KBM-7 (cell line): ENCODE results near the gene MANBA.

Experiments used
- DNase-seq: peaks from one replicate; pipeline ENCODE4 v3.0.0-alpha.2; 2015
- in situ Hi-C: fragments of 300-500 bp; cut with MboI; formaldehyde crosslinking; loops from 2 replicates; pipeline ENCODE4 v1.14.3; 2020; ENCODE audit warnings: low sequenced_read_pairs, low pct_unique_long_range_greater_than_20kb, mixed read lengths

Gene MANBA

DNA sequence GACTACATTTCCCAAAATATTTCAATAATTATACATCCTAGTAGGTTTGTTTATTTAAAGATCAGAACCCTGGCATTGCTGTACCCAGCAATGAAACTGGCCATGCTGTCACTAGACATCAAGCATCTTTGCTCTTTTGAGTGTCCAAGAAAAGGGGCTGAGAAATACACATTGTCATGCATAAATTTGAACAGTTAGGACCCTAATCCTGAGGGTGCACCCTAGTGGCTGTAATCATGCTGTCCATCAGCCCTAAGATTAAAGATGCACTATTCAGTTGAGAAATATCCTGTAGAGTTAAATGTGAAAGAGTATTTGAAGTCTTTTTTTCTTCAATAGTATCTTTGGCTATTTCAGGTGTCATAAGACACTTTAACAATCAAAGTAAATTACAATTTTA is 150.8 kb downstream of the MANBA start:
- peak; percentile 19 for DNase-seq
- in situ Hi-C loops, result loop anchor here (25.0 kb wide), 2 partner anchors 173 to 477 kb away; partner anchors contain the start of genes BDH2 and SLC9B2

DNA sequence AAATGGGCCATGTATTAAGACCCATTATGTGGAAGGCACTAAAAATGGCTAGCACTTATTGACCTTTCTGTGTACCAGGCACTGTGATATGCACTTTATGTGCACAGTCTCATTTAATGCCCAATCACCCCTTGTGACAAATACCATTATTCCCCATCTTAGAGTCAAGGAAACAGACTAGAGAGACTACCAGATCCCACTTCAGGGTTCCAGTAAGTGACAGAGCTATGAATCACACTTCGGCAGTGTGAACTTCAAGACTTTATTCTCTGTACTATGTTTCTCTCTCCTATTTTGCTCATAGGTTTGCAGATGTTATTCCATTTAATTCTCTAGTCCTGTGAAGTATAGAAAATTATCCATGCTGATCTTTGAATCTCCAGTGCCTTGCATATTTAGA is 152.6 kb downstream of the MANBA start:
- in situ Hi-C loops, result loop anchor here (25.0 kb wide), 2 partner anchors 171 to 479 kb away; partner anchors contain the start of genes BDH2 and SLC9B2
- DNase-seq, result no peak

DNA sequence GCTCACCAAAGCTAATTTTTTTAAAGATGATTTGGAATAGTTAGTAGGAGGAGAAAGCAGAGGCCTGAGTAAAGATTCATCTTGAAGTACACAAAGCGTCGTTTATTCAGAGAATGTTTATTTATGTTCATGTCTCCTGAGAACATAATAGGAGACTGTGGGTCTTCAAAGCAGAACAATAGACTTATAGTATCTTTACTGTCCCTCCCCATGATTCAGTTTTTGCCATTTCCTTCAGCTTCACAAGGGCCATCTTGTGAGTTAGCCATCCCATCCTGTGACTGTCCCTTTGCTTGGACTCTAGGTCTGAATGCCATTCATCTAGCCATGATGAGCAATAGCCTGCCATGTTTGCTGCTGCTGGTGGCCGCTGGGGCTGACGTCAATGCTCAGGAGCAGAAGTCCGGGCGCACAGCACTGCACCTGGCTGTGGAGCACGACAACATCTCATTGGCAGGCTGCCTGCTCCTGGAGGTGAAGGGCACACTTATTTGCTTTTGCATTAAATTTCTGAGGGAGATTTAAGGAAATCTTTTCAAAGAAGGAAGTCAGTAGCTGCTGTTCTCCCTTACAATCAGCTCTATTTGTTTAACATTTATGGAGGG is 153.8 kb downstream of the MANBA start:
- in situ Hi-C loops, result loop anchor here (25.0 kb wide), 2 partner anchors 170 to 480 kb away; partner anchors contain the start of genes BDH2 and SLC9B2
- no peak for DNase-seq

DNA sequence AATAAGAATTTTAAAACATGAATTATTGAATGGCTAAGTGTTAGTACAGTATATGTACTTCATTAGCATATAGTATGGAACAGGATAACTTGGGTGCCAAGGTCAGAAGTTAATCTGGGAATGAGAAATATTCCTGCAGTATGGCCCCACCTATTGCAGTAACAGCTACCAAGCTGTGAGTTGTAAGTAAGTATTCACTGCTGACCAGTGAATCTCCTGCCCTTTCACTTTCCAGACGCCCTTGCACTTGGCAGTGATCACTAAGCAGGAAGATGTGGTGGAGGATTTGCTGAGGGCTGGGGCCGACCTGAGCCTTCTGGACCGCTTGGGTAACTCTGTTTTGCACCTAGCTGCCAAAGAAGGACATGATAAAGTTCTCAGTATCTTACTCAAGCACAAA is 154.5 kb downstream of the MANBA start:
- in situ Hi-C loops, result loop anchor here (25.0 kb wide), 2 partner anchors 169 to 481 kb away; partner anchors contain the start of genes BDH2 and SLC9B2
- DNase-seq, result no peak

DNA sequence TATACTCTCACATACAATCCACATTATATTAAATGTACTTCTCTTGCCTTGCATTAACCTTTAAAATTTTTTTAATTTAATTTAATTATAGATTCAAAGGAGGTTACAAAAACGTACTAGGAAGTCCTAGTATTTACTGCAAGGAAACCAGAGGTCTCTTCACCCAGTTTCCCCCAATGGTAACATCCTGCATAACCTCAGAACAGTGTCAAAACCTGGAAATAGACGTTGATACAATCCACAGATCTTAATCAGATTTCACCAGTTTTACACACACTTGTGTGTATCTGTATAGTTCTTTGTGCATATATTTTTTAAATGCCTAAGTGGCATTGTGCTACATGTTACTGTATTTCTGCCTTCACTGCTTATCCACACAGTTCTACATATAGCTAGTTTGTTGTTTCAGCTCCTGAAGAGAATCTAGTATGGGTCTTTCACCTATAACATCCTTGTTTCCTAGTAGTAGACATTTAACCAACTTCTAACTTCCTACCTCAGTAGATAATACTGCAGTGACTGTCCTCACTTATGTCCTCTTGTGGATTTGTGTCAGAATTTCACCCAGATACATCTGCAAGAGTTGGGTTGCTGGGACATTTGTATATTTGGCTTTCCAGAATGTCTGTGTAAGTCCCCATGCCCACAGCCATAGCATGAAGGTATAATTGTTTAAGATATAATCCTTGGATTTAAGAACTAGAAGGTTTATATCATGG is 156.4 kb downstream of the MANBA start:
- DNase-seq, result no peak
- in situ Hi-C loops, result loop anchor here (25.0 kb wide), 2 partner anchors 167 to 483 kb away; partner anchors contain the start of genes BDH2 and SLC9B2

DNA sequence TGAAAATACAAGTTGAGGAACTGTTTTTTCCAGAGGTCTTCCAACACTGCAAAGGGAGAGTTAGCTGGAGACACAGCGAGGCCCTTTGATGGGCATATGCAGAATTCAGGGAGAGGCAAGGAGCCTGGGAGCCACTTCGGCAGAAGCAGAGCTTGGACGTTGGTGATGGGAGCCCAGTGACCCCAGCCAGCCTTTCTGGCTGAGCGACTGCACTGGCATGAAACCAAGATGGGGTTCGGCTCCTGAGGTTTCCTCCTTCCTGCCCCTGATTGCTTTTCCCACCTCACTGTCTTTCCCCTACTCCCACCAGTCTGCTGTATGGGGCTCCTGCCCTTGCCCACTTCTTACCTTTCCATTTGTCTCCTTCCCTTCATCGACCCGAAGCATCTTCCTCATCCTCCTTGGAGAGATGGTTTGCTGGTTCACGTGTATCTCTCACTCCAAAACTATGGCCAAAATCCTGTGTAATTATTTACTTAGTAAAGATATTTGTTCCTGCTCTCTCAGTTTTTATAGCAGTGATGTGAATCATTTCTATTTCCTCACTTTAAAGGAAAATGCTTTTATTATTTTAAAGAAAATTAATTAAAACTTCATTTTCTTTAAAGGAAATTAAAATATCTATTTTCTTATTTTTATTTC is 159.1 kb downstream of the MANBA start:
- in situ Hi-C loops, result loop anchor here (25.0 kb wide), 2 partner anchors 164 to 486 kb away; partner anchors contain the start of genes BDH2 and SLC9B2

DNA sequence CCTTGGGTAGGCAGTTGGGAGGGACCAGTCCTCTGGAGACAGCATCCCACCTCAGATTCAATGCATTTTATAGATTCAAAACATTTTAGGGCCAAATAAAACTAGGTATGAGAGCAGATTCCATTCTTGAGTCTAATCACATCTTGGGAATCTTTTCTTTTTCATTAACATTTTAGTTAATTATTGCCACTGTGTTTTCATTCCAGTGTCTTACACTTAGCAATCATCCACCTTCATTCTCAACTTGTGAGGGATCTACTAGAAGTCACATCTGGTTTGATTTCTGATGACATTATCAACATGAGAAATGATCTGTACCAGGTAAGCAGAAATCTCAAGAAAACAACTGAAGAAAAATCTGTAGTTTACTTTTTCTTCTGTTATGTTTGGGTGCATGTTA is 160.1 kb downstream of the MANBA start:
- no peak for DNase-seq
- in situ Hi-C loops, result loop anchor here (25.0 kb wide), 2 partner anchors 163 to 487 kb away; partner anchors contain the start of genes BDH2 and SLC9B2

More for the DNA sequence above, 159.1 kb downstream of the MANBA start:
- DNase-seq, result no peak

DNA sequence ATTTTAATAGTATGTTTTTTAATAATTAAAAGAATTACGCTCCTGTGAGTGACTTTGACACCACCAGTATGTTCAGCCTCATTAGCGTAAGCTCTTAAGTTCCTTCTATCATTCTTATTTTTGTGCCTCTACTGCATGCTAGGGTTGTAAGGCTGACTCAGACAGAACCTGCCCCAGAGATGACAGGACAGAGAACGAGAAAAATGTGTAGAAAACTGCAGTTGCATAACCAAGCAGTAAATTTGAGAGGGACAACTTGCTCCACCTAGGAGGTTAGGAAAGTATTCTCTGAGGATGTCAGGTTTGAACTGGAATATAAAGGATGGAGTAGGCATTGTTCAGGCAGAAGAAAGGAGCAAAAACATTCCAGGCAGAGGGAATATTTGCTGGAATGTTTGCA is 160.9 kb downstream of the MANBA start:
- no peak for DNase-seq
- in situ Hi-C loops, result loop anchor here (25.0 kb wide), 2 partner anchors 163 to 487 kb away; partner anchors contain the start of genes BDH2 and SLC9B2

DNA sequence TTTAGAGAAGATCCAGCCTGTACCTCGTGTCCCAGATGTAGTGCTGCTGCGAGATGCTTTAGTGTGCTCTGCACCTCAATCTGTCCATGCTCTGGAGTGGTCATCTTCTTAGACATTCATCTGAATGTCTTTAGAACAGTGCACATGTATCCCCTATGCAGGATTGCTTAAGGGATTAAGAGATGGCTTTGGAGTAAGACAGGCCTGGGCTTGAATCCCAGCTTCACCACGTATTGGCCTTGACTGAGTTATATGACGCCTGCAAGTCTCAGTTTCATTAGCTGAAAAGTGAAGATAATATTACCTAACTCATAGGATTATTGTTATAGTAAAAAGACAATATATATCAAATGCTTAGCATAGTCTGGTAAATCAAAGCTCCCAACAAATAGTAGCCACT is 161.3 kb downstream of the MANBA start:
- in situ Hi-C loops, result no loop called here

DNA sequence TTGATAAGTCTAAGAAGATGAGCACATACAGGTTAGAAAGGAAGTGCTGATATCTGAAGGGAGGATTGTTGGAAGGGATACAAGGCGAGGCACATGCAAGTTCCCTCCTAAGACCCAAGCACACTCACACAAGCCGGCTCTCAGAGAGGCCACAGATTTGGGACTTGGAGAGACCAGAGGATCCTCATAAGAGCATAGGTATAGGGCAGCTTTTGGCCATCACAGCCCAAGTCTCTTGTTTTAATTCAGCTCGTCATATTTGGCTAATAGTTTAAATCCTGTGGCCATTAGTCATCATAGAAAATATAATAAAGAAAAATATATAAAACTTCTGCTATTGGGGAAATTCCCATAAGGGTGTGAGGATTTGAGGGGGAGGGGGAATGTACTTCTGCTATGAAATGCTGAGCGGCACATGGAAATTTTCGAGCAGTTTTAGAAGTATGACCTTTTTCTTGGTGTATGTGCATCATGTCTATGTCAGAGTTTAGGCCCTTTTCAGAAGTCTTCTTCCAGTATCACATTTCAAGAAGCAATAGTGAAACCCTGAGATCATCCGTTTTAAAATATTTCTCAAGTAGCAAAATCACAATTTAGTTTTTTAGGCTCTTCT is 161.9 kb downstream of the MANBA start:
- in situ Hi-C loops, result no loop called here
- no peak for DNase-seq

More for the DNA sequence above, 161.3 kb downstream of the MANBA start:
- DNase-seq, result no peak

DNA sequence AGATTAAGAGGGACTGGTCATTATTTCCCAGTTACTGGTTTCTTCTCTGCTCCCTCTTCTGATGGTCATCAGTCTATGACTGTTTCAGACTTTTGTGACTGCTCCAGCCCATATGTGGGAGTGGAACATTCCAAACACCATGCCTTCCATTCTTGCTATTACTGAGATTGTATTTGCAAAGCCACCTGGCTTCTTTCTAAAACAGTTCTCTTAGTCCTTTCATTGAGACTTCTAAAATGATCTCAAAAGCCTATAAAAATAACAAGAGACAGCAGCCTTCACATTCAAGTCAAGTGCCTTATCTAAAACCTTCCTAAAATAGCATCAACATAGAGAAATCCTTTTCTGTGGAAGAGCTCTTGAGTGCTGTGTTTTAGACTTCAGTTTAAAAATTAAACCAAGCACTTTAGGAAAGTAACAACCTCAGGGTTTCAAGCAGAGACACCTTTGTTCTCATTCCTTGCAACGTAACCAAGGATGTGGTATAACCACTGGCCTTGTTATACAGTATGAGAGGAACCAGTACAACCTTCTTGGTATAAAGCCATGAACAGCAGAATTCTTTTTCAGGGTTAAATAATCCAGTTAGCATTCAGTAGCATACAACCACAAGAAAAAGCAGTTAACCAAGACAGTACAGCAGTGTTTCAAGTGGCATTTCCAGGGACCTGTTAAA is 162.5 kb downstream of the MANBA start:
- DNase-seq, result no peak
- in situ Hi-C loops, result no loop called here

DNA sequence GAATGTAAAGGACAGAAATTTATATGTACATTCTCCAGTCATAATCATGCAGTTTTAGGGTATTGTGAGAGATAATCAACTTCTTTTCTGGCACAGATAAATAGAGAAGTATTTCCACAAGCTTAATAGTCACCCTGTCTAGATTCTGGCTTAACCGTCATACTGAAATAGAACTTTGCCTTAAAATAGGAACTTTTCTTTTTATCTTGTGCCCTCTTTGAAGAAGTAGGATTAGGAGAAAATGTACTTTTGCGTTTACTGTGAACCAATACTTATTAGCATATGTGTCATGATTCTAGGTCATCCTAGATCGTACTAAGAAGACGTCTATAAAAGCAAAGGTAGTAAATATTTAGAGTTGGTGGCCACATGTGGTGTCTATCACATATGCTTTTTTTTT is 164.2 kb downstream of the MANBA start:
- DNase-seq, result no peak
- in situ Hi-C loops, result no loop called here

DNA sequence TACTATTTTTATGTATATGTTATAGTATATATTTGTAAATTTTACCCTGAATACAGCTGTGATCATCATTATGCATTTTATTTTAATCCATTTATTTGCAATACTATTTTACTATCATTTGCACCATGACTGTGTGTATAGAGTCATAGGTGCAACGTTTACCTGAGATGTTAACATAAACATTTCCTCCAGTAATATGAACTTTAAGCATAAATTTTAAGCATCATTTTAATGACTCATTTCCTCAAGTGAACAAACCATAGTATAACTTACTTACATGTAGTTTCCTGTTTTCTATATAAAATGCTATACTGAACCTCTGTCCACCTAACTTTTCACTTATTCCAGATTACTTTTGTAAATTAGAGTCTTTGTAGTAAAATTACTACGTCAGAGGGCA is 166.8 kb downstream of the MANBA start:
- DNase-seq, result no peak
- in situ Hi-C loops, result no loop called here

DNA sequence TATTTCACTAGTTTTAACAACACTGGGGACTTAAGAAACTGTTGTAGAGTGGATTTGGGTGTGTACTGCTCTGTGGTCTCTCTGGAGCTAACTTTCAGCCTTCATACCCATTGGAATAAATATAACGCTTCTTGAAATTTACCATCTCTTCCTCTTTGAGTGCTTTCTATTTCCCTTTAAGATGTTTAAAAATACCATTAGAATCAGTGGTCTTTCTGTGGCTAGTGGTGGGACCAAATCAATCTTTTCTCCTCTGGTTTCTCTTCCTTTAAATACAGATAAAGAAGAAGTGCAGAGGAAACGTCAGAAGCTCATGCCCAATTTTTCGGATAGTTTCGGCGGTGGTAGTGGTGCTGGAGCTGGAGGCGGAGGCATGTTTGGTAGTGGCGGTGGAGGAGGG is 167.6 kb downstream of the MANBA start:
- no peak for DNase-seq
- in situ Hi-C loops, result no loop called here

DNA sequence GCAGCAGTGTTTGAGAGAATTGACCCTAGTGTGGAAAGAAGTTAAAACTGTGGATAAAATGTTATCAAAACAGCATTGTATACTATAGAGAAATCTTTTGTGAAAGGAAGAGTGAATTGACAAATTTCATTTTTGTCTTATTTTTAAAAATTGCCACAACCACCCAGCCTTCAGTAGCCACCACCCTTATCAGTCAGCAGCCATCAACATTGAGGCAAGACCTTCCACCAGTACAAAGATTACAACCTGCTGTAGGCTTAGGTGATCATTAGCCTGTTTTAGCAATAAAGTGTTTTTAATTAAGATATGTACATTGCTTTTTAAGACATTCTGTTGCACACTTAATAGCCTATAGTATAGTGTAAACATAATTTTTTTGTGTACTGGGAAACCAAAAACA is 168.5 kb downstream of the MANBA start:
- no peak for DNase-seq
- in situ Hi-C loops, result no loop called here

DNA sequence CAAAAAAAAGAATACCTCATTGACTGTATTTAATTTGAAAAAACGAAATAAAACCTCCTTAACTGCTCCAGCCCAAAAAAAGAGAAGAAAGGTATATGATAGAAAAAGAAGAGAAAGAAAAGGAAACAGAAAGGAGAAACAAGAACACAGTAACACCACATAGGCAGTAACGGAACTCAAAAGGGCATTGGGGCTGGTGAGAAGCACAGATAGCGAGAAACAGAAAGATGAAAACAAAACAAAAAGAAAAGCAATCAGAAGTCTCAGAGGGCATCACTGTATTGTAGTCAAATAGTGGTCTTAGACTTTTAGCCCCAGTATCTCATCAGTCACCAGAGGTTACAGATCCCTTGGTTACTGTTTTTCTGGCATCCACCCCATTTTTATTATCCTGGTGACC is 171.0 kb downstream of the MANBA start:
- no peak for DNase-seq
- in situ Hi-C loops, result no loop called here

DNA sequence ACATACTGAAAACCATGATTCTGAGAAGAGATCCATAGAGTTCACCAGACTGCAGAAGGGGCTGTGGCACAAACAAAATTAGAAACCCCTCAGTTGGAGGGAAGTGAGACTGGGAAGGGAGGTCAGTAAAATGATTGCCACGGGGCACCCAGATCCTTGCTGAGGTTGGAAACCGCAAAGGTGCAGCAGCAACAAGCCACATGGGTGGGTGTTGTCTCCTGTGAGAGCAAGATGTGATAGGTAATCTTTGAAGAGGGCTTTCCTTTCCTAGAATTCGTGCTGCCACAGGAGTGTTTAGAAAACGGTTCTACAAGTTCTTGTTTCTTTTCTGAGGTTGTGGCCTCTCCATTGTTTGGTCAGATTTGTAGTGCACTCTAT is 174.1 kb downstream of the MANBA start:
- in situ Hi-C loops, result no loop called here
- DNase-seq, result no peak

DNA sequence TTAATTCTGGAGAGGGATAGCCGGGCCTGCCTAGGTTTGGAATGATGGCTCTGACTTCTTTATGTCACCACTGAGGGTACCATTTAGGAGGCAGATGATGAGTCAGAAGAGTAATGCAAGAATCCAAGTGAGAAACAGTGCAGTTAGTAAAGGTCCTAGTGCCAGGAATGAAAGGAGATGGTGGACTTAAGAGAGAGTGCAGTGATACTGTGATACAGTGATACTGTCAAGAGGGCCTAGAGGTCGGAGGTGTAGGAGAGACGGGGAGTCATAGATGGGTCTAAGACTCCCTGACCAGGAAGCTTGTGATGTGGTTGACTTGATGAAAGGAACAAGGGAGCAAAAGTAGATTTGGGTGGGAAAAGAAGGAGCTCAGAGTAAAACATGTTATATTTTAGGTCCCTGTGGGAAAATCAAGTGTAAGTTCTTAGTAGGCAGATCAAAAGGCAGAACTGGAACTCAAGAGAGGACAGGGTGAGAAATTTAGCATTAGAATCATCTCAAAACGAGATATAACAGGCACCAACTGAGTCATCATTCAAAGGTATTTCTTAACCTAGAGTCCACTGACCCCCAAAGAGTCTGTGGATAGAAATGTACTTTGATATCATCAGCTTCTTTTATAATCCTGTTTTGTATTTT is 174.6 kb downstream of the MANBA start:
- in situ Hi-C loops, result no loop called here
- DNase-seq, result no peak

DNA sequence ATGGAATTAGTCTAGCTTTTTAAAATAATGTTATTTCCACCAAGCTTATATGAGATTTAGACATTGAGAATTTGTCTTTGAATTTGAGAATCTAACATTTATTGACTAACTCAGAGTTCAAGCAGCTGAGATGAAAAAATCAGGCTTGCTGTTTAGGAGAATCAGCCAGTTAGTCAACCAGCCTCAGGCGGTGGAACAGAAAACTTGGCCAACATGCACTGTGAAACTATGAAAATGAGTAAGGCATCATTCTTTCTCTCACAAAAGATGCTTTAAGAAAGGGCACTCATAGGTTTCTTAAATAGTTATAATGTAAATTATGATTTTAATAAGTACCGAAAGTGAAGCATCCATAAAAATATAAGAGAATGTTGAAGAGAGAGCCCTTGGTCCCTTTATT is 175.4 kb downstream of the MANBA start:
- in situ Hi-C loops, result no loop called here
- DNase-seq, result no peak
